KOPT-K1 (cell line): Measurements from ENCODE around the gene WIPF2.
A peak's percentile ranks its signal among the peaks of the same experiment; 100 is the strongest.

Source experiments
- H3K27ac ChIP-seq: fragments of 200-600 bp; sonication (generic); 2 replicates; pipeline ENCODE4 v1.5.1; 2016; ENCODE audit warnings: antibody characterized with exemption, mild to moderate bottlenecking, low read depth, low read length; ENCODE audit not compliant: poor library complexity, severe bottlenecking
- H3K36me3 ChIP-seq: fragments of 200-600 bp; sonication (generic); 2 replicates; pipeline ENCODE4 v1.5.1; 2017; ENCODE audit warnings: antibody characterized with exemption, mild to moderate bottlenecking, low read length, moderate library complexity; ENCODE audit not compliant: insufficient read depth
- H3K9me3 ChIP-seq: fragments of 200-600 bp; sonication (generic); 2 replicates; pipeline ENCODE4 v1.5.1; 2017; ENCODE audit warnings: antibody characterized with exemption, low read length, mild to moderate bottlenecking; ENCODE audit not compliant: insufficient read depth, poor library complexity, severe bottlenecking

Gene WIPF2

DNA sequence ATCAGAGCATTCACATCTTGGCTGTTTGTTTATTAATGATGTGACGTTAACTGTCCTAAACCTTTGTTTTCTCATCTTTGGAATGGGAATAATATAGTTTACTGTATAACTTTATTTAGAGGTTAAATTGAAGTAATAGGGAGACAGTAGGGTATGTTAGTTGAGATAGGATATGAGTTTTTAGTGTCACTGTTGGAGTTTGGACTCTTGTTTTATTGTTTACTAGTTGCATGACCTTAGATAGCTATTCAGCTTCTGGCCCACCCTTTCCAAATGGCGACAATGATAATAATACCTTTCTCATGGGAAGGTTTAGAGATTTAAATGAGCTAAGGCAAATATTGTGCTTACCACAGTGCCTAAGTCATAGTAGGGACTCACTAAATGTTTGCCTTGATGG, 40.4 kb downstream of the WIPF2 start:
- Histone ChIP-seq H3K36me3 (peaks cover 66% of the 10 kb centered on the region), H3K27ac (no peak overlapping the region), H3K9me3 (no peaks in the 10 kb centered on the region)

DNA sequence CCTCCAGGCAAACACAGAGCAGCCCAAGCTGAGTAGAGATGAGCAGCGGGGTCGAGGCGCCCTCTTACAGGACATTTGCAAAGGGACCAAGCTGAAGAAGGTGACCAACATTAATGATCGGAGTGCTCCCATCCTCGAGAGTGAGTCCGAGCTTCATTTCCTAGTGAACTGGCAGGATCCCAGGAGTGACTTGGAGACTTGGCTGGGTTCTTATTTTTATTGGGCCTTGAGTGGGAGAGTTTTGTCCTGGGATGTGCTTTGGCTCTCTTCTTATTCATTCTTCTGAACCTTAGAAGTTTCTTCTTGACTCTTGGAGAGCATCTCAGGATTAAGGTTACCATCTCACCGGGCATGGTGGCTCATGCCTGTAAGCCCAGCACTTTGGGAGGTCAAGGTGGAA, 41.4 kb downstream of the WIPF2 start:
- no peaks in the 10 kb centered on the region for H3K9me3 ChIP-seq
- H3K27ac ChIP-seq = no peak overlapping the region
- H3K36me3 ChIP-seq = peaks cover 76% of the 10 kb centered on the region

DNA sequence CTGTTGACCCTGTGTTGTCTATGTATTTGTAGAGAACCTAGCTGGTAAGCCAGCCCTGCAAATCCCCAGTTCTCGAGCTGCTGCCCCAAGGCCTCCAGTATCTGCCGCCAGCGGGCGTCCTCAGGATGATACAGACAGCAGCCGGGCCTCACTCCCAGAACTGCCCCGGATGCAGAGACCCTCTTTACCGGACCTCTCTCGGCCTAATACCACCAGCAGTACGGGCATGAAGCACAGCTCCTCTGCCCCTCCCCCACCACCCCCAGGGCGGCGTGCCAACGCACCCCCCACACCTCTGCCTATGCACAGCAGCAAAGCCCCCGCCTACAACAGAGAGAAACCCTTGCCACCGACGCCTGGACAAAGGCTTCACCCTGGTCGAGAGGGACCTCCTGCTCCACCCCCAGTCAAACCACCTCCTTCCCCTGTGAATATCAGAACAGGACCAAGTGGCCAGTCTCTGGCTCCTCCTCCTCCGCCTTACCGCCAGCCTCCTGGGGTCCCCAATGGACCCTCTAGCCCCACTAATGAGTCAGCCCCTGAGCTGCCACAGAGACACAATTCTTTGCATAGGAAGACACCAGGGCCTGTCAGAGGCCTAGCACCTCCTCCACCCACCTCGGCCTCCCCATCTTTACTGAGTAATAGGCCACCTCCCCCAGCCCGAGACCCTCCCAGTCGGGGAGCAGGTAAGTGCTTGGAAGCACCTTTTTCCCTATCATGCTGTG, 45.5 kb downstream of the WIPF2 start:
- Histone ChIP-seq H3K36me3 (peaks cover 70% of the 10 kb centered on the region), H3K27ac (no peak overlapping the region), H3K9me3 (no peaks in the 10 kb centered on the region)

DNA sequence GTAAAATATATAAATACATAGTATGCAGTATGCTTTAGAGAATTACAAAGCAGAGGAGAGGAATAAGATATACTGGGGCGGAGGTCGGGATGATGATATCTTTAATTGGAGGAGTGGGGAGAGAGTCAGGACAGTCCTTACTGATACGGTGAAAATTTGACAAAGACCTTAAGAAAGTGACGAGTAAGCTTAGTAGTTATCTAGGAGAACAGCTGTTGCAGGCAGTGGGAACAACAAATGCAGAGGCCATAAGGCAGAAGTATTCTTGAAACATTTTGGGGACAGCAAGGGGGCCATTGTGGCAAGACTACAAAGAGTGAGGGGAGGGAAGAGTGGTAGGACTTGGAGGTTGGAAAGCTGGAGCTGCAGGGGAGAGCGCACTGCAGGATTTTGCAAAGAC, 46.2 kb downstream of the WIPF2 start:
- Histone ChIP-seq H3K36me3 (peaks cover 67% of the 10 kb centered on the region), H3K9me3 (no peaks in the 10 kb centered on the region), H3K27ac (no peak overlapping the region)

DNA sequence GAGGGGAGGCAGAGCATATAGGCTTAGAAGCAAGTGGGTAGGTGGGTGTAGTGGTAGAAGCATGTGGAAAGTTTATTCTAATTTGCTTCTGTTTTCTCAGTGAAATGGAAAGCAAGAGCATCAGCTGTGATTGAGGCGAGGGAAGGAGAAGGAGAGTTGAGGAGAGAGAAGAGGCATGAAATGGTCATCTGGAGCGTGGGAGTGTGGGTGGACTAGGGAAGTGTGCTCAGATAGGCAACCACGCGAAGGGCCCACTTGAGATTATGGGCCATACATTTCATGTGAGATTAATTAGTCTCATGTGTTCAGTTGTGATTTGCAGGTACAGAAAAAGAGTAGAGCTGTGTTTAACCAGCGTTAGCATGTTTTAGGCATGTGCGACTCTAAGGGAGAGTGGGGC, 47.8 kb downstream of the WIPF2 start:
- no peak overlapping the region for H3K27ac ChIP-seq
- H3K36me3 ChIP-seq = peaks cover 69% of the 10 kb centered on the region
- H3K9me3 ChIP-seq = no peaks in the 10 kb centered on the region

DNA sequence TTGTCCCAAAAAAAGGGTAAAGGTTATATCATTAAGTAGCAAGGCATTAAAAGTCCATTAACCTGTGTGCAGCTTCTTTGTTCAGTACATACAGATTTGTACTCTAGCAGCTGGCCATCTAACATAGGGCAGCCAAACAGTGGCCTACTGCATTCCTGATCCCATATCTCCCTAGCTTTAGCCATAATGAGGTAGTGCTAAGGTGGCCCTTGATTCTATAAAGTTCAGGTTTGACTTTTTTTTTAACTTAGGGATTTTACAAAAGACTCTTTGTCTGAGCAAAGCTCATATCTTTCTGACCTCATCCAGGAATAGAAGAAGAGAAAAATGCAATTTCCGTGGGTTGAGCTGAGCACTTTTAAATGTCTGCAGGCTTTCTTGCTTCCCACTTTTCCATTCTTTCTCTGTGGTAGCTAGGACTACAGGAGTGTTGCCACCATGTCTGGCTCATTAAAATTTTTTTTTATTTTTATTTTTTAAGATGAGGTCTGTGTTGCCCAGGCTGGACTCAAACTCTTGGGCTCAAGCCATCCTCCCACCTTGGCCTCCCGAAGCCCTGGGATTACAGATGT, 49.1 kb downstream of the WIPF2 start:
- H3K36me3 ChIP-seq = peaks cover 64% of the 10 kb centered on the region
- H3K9me3 ChIP-seq = no peaks in the 10 kb centered on the region
- no peak overlapping the region for H3K27ac ChIP-seq

DNA sequence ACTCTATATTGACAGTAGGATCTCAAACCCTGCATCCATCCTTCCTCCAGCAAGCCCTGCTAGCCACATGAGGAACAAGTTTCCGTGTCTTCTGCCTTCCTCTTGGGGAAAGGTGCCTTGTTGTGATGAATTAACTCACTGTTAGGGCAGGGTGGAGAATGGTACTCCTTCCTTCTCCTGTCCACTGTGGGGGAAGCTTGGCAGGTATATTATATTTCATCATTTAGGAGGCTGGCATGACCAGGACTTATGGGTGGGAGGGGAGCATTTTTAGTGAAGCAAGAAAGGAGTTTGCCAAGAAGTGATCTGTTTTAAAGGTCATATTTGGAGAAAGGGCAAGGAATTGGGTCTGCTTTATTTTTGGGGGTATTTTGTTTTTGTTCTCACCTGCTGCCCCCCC, 59.3 kb downstream of the WIPF2 start:
- H3K9me3 ChIP-seq = no peaks in the 10 kb centered on the region
- H3K36me3 ChIP-seq = peaks cover 80% of the 10 kb centered on the region
- no peak overlapping the region for H3K27ac ChIP-seq

DNA sequence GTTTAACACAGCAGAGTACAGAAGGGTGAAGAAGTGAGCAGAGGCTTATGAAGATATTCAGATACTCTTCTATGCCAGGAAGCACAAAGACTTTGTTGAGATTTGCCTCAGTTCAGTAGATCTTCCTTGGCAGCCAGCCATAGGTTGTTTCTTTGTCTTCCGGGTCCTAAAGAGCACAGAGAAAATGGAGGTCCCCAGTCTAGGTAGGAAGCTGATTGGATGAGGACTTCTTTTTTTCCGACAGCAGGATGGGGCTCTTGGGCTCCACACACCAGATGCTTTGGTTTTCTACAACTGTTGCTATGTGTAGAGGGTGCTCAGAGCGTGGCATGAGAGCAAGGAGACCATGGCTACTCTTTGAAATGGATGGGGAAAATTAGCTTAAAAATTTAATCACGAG, 60.3 kb downstream of the WIPF2 start:
- H3K36me3 ChIP-seq = peaks cover 71% of the 10 kb centered on the region
- no peak overlapping the region for H3K27ac ChIP-seq
- no peaks in the 10 kb centered on the region for H3K9me3 ChIP-seq

DNA sequence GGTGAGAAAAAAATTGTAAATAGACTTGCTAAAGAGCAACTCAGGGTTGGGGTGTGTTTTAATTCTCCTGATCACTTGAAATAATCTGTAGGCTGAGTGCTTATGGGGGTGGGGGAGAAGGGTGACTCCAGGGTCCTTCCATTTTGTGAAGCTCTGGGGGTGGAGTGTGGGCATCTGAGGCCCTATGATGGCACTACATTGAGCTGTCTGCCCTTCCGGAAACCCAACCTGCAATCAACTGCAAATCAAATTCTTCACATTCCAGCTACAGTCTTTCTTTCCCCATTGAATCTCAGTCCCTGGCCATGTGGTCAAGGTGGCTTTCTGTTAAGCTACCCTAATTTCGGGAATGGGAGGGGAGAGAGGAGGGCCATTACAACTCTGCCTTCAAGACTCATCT, 62.6 kb downstream of the WIPF2 start:
- Histone ChIP-seq H3K9me3 (no peaks in the 10 kb centered on the region), H3K36me3 (peaks cover 48% of the 10 kb centered on the region), H3K27ac (peak overlapping the region; percentile 65)

DNA sequence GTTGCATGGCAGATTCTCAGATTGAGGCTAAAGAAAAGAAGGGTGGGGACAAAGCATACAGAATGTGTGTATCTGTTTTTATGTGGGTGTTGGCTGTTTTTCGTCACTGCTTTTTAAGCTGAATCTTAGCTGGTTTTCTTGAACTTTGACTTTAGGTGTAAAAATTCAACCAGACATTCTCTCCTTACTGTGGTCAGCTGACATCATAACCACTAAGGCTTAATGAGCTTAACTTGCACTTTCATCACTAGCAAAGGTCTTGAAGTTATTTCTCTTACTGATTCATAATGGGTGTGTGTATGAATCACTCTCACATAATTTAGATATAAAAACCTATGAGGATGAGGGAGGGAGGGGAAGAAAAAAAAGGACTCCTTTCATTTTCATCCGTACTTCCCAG, 64.6 kb downstream of the WIPF2 start:
- Histone ChIP-seq H3K27ac (no peak overlapping the region), H3K9me3 (no peaks in the 10 kb centered on the region), H3K36me3 (peaks cover 30% of the 10 kb centered on the region)

DNA sequence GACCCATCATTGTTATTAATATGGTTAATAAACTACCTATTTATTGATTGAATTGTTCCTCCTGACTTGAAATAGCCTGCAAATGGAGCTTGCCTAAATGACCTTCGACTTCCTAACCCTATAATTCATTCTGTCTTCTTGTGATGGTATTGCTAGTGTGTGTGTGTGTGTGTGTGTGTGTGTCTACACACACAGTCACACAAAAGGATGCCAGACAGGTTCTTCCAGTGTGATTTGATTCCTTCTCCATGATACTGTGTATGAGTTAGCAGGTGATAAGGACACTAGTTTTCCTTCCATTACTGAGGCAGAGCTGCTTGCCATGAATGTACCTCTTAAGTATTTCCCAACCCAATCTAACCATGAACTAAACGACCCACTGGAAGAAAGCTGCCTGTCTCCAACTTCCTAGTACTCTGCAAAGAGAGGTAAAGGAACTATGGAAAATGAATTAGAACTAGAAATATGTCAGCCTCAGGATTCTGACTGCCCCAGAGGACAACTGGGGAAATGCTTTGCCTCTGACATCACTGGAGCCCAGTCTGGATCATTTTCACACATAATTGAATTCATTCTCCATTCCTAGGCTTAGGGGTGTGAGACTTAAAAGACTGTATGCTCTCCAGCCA, 65.1 kb downstream of the WIPF2 start:
- Histone ChIP-seq H3K36me3 (peaks cover 28% of the 10 kb centered on the region), H3K9me3 (no peaks in the 10 kb centered on the region), H3K27ac (no peak overlapping the region)

DNA sequence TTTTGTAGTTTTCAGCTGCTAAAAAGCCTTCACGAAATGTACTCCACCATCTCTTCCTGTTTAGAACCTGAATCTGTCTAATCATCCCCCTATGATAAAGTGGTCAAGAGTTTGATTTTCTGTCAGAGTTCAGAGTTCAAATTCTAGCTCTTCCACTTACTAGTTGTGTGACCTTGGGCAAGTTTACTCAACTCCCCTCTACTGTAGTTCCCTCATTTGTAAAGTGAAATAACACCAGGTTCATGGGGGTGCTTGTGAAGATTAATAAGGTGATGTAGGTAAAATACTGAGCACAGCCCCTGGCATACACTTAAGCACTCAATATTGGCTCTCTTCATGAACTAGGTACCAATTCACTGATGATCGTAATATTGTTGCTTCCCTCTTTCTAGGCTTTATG, 67.4 kb downstream of the WIPF2 start:
- peaks cover 28% of the 10 kb centered on the region for H3K36me3 ChIP-seq
- no peaks in the 10 kb centered on the region for H3K9me3 ChIP-seq
- no peak overlapping the region for H3K27ac ChIP-seq

DNA sequence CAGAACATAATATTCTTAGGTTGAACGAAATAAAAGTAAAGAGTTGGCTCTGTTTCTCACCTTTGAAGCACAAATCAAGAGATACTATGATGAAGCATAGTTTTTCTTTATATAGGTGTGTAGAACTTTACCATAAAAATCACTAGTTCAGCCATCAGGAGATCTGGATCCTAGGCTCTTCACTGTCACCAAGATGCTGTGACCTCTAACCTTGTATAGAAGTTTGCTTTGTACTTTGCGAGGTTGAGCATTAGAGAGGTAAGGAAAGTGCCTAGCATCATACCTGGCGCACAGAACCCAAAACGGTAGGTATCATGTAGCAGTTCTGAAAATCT, 68.0 kb downstream of the WIPF2 start:
- Histone ChIP-seq H3K36me3 (peaks cover 32% of the 10 kb centered on the region), H3K9me3 (no peaks in the 10 kb centered on the region), H3K27ac (peak overlapping the region; percentile 39)

DNA sequence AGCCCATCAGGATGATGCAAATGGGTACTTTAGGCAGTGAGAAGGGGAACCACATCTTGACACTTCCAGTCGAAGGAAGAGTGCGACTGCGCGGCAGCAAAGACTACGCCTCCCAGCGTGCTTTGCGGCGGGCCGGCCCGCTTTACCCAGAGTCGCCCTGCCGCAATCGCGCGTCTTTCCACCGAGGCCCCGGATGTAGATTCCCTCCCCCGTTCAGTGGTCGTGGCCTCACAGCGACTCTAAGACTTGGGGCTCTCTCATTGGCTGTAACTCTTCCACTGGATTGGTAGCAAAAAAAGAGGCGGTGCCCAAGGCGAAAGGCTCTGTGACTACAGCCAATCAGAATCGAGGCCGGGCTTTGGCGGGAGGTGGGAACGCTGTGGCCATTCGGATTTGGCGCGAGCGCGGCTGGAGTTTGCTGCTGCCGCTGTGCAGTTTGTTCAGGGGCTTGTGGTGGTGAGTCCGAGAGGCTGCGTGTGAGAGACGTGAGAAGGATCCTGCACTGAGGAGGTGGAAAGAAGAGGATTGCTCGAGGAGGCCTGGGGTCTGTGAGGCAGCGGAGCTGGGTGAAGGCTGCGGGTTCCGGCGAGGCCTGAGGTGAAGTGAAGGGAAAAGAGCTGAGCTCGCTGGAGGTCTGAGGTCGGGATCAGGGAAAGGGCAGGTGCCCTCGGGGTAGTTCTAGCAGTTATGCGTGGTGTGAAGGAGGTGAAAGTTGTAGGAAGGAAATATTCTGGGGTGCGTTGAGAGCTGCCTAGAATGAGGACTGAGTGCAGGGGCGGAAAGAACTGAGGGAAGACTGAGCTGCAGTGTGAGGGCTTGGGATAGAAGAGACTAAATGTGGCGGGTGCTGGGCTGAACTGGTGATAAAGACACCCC, 68.6 kb downstream of the WIPF2 start, which contains the start of gene CDC6:
Gene CDC6, plus strand, starts transcription at position 386 of the 876 bp plus-strand sequence. CDS start 1,542 bp downstream, outside the sequence.
- Histone ChIP-seq H3K27ac (peak within 1 kb of the TSS; percentile 97), H3K9me3 (no peaks in the 10 kb centered on the region), H3K36me3 (peaks cover 38% of the 10 kb centered on the region)

DNA sequence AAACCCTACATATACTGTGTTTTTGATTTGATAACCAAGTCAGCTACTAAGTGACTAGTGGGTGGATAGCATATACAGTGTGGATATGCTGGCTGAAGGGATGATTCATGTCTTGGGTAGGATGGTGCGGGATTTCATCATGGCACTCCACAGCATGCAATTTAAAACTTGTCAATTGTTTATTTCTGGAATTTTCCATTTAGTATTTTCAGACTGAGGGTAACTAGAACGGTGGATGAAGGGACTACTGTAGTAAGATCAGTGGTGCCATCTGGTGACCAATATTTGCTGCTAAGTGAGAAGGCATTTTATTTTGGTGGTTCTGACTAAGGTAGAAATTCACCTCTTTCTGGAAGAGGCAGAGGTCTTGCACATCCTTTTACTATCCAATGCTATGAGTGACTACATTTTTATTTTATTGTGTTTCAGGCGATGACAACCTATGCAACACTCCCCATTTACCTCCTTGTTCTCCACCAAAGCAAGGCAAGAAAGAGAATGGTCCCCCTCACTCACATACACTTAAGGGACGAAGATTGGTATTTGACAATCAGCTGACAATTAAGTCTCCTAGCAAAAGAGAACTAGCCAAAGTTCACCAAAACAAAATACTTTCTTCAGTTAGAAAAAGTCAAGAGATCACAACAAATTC, 71.7 kb downstream of the WIPF2 start:
- Histone ChIP-seq H3K27ac (no peak overlapping the region), H3K36me3 (peaks cover 68% of the 10 kb centered on the region), H3K9me3 (no peaks in the 10 kb centered on the region)
